DMS79 treated with DMSO at 0.1 percent for 48 hours (cell line): ENCODE measurements around the gene NCK2.

Experiments
- DNase-seq: peaks from one replicate; lab custom pipeline; 2025; lab: John Stamatoyannopoulos, UW

NCK2 gene

GRCh38 chr2:105744909-105745853 is at the start of gene NCK2:
TSS of gene NCK2 (plus strand) at chr2:105744912. CDS start at chr2:105855064, 110,152 bp downstream.
- DNase-seq, result peak; percentile 49

GRCh38 chr2:105697781-105698449 is 46.8 kb upstream of the NCK2 start:
- no peak for DNase-seq

DNA sequence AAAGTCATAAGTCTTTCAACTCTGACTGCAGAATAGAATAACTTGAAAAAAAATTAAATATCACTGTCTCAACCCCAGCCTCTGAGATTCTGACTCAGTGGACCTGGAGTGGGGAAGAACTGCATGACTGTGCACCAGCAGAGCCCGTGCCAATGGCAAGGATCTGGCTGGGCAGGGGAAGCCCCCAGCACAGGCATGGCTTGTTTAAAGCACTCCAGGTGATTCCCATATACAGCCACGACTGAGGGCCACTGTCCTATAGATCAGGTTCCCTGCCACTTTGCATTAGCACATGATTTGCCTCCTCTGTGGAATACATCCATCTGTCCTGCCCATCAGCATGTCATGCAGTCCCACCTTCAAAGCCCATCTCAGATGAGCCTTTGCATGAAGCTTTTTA is 45.9 kb upstream of the NCK2 start:
- DNase-seq, result no peak

- DNase-seq, result no peak
Measured at GRCh38 chr2:105701042-105701441, 43.7 kb upstream of the NCK2 start.

DNA sequence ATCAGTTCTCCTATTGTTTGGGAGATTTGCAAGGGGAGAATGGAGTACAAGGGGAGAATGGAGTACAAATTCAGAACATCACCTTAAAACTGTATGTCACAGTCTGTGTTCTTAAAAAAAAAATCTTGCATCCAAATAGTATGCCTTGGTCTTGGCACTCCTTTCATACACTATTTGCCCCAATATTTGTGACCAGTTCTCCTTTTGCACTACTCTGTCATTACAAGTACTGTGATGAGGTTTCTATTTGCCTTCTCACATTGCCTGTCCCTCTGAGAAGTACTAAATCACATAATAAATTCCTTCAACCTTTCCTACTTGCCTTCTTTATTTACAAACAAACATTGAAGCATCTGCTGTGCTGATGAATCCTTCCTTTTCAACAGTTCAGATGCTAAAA is 36.0 kb upstream of the NCK2 start:
- DNase-seq, result no peak

GRCh38 chr2:105711394-105711793 is 33.3 kb upstream of the NCK2 start:
- no peak for DNase-seq

DNA sequence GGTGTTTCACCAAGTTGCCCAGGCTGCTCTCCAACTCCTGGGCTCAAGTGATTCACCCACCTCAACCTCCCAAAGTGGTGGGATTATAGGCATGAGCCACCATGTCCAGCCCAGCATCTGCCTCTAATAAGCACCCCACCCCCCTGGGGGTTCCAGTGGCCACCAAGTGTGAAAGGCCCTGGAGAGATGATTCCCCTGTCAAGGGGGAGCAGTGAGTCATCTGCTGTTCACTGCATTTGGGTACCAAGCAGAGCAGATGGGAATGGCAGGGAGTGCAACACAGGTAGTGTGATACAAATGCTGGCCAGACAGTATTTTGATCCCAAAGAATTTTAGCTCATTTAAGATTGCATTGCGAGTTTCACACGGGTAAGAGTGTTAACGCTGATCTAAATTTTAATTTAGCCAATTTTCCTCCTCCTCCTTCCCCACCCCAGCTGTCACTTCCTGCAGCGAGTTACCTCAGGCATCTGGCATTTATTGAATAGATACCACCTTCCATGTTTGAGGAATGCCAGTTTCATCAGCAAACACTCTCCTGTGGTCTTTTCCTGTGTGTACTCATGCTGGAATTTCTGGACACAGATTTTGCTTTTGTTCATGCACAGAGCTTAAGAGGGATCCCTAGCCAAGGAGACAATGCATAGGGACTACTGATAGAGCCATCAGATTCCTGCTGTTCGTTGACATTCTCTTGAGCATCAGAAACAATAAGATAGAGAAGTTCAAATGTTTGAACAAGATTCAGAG is 32.4 kb upstream of the NCK2 start:
- no peak for DNase-seq

DNA sequence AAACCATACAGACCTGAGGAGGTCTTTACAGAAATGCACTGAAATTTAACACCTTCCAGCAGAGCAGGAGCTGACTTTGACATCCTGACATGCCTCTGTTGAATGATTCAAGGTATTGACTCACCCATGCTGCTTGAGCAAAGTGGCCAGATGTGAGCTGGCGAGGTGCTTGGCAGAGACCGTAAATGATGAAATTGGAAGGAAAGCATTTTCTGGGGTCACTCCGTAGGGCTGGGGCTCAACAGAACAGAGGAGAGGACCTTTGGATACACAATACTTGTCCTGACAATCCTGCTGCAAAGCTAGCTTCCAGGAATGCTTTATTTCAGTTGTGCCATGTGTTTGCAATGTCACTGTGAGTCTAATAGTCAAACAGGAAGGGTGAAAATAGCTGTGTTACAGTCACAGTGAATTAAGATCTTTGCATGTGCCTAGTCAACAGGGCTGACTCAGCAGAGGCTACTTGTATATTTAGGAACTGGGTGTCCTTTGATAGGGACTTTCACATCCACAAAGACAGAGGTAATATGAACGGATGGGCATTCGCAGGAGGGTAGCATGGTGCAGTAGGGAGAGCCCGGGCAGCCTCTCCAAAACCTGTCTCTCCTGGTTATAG is 31.6 kb upstream of the NCK2 start:
- DNase-seq, result no peak

DNA sequence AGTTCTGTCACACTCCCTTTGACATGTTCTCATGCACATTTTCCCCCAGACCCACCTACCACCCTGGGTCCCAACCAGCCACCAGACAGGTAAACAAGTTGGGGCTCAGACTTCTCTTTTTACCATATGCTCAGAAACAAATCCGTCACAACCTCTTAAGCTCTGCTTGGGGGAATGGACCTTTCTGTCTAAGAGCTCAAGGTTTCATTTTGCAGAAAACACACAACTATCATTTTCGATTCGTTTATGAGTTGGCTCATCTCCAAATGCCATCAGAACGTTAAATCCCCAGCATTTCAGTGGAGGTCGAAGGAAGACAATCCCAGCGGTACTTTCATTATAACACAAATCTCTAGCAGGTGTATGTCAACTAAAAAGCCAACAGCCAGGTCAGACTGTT is 30.6 kb upstream of the NCK2 start:
- no peak for DNase-seq

DNA sequence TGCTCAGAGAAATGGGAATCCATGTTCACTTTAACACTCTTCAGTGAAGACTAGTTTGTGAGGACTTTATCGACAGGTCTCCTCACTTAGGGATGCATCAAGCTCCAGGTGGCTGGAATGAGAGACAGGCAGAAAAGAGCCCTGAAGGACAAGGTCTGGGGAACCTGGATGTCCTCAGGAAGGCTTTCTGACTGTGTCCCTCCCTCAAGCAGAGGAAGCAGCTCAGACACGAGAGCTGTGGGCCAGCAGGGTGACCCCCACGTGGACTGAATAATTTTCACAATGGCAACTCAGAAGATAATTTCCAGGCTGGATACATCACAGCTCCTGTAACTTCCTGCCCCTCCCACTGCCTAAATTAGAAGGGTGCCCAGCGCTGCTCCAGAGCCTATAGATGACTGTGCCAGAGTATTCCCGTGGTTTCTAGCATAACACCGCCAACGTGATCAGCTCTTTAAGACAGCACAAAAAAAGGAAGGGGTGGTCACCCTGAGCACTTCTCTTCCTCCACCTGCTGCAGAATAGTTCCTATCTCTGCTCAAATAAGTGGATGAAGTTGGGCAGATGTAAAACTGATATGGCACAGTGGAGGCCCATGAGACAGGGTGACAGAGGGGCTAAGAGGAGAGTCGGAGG is 25.7 kb upstream of the NCK2 start:
- no peak for DNase-seq

GRCh38 chr2:105721991-105722511 is 22.7 kb upstream of the NCK2 start:
- DNase-seq, result no peak

- DNase-seq, result no peak
Measured at GRCh38 chr2:105722726-105723297, 21.9 kb upstream of the NCK2 start.

DNA sequence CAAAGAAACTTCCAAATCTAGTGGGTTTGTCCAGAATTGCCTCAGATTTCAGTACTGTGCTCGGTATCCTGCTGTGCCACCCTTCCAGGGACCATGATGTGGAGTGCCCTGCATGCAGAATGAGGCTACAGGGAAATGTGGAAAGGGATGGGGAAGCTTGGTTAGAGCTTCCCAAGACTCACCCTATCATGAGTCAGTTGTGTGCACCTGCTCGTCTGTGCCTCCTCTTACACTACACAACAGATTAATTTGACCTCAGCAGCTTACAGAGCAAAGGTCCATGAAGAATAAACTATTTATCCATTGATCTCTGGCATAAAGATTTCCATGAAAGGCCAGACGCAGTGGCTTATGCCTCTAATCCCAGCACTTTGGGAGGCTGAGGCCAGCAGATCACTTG is 21.3 kb upstream of the NCK2 start:
- no peak for DNase-seq

- DNase-seq, result peak; percentile 39
Measured at GRCh38 chr2:105725388-105725787, 19.3 kb upstream of the NCK2 start.

GRCh38 chr2:105730170-105730569 is 14.5 kb upstream of the NCK2 start:
- no peak for DNase-seq

GRCh38 chr2:105731511-105731910 is 13.2 kb upstream of the NCK2 start:
- DNase-seq, result no peak

- DNase-seq, result no peak
Measured at GRCh38 chr2:105732101-105732500, 12.6 kb upstream of the NCK2 start.

GRCh38 chr2:105732955-105733607 is 11.6 kb upstream of the NCK2 start:
- no peak for DNase-seq

DNA sequence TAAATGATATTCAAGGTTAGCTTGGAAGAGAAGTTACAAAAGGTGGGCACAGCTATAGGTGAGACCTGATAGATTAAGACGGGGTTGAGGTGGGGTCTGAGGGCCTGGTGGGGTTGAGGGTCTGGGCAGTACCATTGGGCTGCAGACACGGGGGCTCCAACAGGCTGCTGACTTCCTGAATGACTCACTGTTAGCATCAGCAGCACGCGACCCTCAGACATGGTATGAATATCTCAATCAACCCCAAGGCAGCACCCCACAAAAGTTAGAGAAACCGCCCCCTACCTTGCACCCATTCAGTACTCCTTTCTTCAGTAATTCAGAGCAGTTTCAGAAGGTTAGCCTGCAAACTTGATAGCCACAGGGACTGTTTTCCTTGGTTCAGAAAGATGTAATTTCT is 10.8 kb upstream of the NCK2 start:
- DNase-seq, result no peak

- DNase-seq, result peak; percentile 16
Measured at GRCh38 chr2:105734762-105735538, 9.8 kb upstream of the NCK2 start.
